Activated T-cell treated with anti-CD3 and anti-CD28 coated beads for 1 hour (primary cell): Measurements from ENCODE around the gene UBP1.
"Not testable (repeated sequence)": the region's sequence is repeated elsewhere in the genome, so short reads cannot be mapped to it uniquely, and the experiment has no call there.

ENCODE experiments used
- DNase-seq: peaks from one replicate; pipeline ENCODE4 v3.0.0-alpha.2; 2020; ENCODE audit warnings: low read depth

UBP1 gene

GRCh38 chr3:33440328-33441224 is at the start of gene UBP1:
TSS of gene UBP1 (minus strand) at chr3:33440405. CDS start at chr3:33439848, 557 bp downstream.
- peak; percentile 88 for DNase-seq

DNA sequence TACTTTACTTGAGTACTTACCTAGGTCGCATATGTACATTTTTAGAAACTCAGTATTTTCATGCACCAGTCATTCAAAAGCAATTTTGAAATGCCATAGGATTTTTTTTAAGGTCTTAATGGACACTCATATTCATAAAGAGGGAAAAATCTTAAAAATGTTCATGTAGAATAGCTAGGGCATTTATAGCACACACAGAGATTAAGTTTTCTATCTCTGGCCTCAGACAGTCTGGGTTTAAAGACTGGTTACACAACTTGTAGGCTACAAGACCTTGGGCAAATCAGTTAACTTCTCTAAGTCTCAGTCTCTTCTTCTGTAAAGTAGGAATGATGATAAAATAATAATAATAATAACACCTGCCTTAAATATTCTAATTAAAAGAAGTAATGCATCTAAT is 48.5 kb upstream of the UBP1 start:
- DNase-seq, result no peak

DNA sequence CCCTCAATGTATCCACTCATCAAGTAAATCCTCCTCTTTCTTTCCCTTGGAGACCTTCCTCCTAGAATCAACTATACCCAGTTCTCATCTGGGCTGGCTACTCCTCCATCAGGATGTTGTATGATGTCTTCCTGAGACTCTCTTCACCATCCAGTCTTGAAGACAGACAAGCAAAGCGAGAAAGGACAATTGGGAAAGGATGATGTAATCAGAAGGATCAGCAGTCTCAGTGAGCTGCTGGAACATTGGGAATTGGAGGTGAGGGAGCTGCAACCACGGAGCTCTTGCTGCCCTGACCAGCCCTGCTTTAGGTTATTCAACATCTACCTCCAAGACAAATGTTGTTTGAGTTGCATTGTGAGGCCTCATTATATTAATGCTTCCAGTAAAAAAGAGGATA is 48.0 kb upstream of the UBP1 start:
- no peak for DNase-seq

DNA sequence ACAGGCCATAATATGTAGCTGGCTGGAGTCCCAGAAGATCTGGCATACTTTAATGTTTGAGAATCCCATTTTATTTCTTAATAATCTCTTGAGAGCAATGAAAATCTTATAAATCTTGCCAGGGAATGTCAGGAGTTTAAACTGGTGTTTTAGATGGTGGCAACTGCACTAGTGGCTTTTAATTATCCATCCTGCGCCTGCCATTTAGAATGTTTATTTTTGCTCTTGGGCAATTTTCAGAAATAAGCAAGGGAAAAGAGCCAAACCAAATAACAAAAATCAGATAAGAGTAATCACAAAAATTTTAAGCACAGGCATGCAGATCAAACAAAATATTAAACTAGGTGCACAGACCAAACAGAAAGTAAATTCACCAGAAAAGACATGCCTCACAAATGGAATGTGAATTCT is 41.9 kb upstream of the UBP1 start:
- DNase-seq, result no peak

DNA sequence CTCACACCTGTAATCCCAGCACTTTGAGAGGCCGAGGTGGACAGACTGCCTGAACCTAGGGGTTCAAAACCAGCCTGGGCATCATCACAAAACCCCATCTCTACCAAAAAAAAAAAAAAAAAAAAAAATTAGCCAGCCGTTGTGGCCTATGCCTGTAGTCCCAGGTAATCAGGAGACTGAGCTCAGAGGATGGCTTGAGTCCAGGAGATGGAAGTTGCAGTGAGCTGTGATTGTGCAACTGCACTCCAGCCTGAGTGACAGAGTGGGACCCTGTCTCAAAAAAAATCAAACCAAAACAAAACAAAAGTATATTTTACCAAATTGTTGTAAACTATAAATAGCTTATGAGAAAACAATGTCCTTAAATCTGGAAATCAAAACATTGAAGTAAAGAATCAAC is 34.7 kb upstream of the UBP1 start:
- no peak for DNase-seq

GRCh38 chr3:33473813-33474212 is 33.6 kb upstream of the UBP1 start:
- no peak for DNase-seq

DNA sequence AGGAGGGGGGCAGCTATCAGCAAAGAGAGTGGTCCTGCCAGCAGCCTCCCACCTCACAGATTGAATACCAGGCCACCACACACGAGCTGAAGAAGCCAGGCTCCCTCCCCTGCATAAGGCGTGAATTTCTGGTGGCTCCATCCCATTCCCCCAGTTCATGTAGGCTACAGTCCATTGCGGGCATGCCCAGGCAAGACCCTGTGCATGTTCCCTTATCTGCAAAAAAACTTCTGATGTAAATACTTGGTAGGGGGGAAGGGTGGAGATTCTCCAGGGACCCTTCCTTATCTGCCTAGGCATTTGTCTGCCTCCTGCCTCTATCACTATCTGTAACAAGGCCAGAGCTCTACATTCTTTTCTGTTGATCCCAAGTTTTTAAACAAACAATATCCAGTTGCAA is 27.6 kb upstream of the UBP1 start:
- DNase-seq, result no peak

DNA sequence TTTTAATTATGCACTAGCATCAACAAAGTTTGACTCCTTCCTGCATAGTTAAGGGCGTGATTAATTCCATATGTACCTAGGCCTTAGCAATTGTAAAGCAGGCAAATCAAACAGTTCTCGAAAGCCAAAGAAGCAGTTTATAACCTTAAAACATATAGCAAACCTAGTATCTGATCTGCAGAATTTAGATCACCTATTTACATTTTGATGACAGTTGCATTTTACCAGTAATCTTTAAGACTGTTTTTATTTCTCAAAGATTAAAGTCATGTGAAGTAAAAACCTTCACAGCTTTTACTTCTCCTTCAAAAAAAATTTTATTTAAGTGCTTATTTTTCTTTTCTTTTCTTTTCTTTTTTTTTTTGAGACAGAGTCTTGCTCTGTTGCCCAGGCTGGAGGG is 20.9 kb upstream of the UBP1 start:
- DNase-seq, result no peak

- not testable (repeated sequence) for DNase-seq
Measured at GRCh38 chr3:33459577-33459976, 19.4 kb upstream of the UBP1 start.

DNA sequence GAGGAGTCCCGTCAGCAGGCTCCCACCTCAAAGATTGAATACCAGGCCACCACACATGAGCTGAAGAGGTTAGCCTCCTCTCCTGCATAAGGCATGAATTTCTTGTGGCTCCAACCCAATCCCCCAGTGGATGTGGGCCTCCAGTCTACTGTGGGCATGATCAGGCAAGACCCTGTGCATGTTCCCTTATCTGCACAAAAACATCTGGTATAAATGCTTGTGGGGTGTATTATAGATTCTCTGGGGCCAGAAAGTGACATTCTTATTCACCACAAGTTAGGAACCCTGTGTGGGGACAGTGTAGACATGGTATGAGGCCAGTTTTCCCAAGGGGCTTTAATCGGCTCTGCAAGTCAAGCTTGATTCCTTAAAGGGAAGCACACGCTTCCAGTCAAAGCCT is 18.2 kb upstream of the UBP1 start:
- DNase-seq, result no peak

DNA sequence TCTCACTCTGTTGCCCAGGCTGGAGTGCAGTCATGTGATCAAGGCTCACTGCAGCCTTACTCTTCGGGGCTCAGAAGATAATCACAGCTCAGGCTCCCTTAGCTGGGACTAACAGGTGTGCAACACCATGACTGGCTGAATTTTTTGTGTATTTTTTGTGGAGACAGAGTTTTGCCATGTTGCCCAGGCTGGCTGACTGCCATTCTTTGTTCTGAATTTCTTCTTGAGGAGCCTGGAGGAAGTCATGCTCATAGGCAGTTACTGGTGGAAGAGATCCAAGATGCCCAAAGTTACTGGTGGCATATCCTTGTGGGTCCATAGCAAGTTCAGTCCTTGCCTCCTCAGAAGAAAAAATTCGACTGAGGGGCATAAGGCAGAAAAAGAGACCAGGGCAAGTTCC is 16.6 kb upstream of the UBP1 start:
- no peak for DNase-seq

DNA sequence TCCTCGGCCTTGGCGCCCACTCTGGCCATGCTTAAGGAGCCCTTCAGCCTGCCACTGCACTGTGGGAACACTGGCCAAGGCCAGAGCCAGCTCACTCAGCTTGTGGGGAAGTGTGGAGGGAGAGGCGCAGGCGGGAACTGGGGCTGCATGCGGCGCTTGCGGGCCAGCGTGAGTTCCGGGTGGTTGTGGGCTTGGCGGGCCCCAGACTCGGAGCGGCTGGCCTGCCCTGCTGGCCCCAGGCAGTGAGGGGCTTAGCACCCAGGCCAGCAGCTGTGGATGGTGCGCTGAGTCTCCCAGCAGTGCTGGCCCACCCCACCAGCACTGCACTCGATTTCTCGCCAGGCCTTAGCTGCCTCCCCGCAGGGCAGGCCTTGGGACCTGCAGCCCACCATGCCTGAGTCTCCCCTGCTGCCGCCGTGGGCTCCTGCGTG is 13.1 kb upstream of the UBP1 start:
- DNase-seq, result no peak

DNA sequence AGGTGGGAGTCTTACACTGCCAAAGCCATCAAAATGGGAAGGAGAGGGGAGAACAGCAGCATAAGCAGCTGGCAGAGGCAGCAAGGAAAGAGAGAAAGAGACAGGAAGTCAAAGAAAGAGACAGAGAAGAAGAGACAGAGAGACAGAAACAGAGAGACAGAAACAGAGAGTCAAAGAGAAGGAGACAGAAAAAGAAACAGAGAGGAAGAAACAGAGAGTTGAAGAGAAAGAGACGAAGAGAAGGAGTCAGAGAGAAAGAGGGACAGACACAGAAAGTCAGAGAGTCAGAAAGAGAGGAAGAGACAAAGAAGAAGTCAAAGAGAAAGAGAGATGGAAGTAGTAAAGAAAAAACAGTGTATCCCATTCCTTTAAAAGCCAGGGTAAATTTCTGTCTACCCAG is 11.8 kb upstream of the UBP1 start:
- not testable (repeated sequence) for DNase-seq

GRCh38 chr3:33447958-33448357 is 7.8 kb upstream of the UBP1 start:
- DNase-seq, result no peak

- DNase-seq, result not testable (repeated sequence)
Measured at GRCh38 chr3:33447256-33447625, 7.0 kb upstream of the UBP1 start.

- DNase-seq, result no peak
Measured at GRCh38 chr3:33442190-33442589, 2.0 kb upstream of the UBP1 start.

DNA sequence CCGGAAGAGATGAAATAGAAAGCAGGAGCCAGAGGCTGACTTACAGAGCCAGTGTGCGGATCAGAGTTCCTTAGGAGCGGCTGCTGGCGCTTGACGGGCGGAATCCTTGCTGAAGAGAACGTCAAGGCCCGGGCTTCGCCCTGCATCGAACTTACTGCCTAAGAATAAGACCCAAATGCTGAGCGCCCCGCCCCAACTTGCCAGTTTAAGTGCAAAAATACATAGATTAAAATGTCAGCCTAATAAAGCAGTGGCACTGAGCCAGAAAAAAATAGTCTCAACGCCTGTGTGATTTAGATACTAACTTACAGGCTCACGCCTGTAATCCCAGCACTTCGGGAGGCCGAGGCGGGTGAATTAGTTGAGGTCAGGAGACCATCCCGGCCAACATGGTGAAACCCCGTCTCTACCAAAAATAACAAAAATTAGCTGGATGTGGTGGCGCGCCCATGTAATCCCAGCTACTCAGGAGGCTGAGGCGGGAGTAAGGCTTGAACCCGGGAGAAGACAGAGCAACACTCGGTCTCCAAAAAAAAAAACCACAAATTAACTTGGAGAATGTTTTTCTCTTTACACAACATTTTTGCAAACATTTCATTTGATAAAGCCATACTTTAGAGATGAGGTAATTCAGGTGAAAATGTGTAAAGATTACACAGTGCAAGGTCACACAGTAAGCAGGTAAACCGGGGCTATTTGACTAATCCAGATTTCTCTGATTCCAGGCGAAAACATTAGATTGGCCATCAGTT is 1.2 kb upstream of the UBP1 start:
- no peak for DNase-seq

- peak; percentile 23 for DNase-seq
Measured at GRCh38 chr3:33439546-33440327, 468 bp downstream of the UBP1 start.

DNA sequence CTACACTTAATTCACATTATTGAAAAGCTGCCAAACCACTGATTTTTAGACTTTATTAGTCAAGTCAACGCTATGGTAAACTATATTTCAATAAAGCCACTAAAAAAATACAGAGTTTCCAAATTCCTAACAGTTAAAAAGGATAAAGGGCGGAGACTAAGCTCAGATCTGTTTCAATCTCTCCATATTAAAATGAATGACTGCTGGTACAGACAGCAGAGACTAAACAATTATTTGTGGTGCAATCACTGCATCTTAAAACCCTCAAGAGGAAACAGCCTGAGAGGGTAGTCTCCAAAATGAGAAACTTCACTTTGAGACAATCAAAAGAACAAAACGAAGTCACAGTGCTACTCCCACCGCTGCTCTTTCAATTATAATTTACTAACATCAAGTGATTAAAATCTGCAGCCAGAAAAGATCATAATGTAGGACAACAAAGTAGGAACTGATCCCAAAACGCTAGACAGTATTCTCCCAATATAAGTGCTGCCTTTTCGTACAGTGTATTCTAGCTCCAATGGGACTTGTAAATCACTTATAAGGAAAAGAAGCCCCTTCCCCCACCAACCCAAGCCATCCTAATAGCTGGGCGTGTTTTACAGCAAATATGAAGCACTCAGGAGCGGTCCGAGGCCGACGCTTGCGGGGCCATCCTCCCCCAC is 1.2 kb downstream of the UBP1 start:
- no peak for DNase-seq

DNA sequence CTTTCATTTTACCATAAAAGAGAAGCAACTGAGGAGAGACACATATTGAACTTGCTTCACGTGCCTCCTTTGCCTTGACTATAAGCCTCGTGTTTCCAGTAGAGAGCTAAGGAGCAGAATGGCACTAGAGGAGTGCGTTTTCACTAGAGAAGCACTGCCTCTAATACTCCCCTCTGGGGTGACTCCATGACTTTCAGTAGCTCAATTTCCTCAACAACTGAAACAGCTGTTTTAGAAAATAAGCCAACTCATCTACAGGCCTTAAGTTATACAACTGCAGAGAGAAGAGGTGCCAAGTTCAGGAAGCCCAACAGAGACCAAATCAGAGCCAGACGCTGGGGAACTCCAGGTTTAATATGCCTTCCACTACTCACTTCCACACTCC is 1.9 kb downstream of the UBP1 start:
- no peak for DNase-seq

- no peak for DNase-seq
Measured at GRCh38 chr3:33437556-33438283, 2.5 kb downstream of the UBP1 start.
